KMS-11 (cell line): ENCODE data around the gene NKX2-1.

ENCODE experiments used
- H2AFZ ChIP-seq: fragments of 200-600 bp; sonication (generic); 2 replicates; pipeline ENCODE4 v1.6.1; 2016; ENCODE audit warnings: antibody characterized with exemption, mixed run types, low read depth
- H3K27ac ChIP-seq: fragments of 200-600 bp; sonication (generic); 2 replicates; pipeline ENCODE4 v1.6.1; 2016; ENCODE audit warnings: mild to moderate bottlenecking, mixed run types
- H3K27me3 ChIP-seq: fragments of 200-600 bp; sonication (generic); 2 replicates; pipeline ENCODE4 v1.6.1; 2017; ENCODE audit warnings: mild to moderate bottlenecking, low read depth, mixed run types, moderate library complexity; ENCODE audit not compliant: insufficient read depth
- H3K36me3 ChIP-seq: fragments of 200-600 bp; sonication (generic); 2 replicates; pipeline ENCODE4 v1.6.1; 2017; ENCODE audit warnings: mild to moderate bottlenecking, mixed run types; ENCODE audit not compliant: insufficient read depth
- H3K4me1 ChIP-seq: fragments of 200-600 bp; sonication (generic); 2 replicates; pipeline ENCODE4 v1.6.1; 2016; ENCODE audit warnings: mild to moderate bottlenecking, low read depth, mixed run types; ENCODE audit not compliant: poor library complexity, severe bottlenecking
- H3K4me2 ChIP-seq: fragments of 200-600 bp; sonication (generic); 2 replicates; pipeline ENCODE4 v1.7.0; 2016; ENCODE audit warnings: mild to moderate bottlenecking, mixed run types
- H3K4me3 ChIP-seq: fragments of 200-600 bp; sonication (generic); IDR thresholded peaks from 2 replicates; pipeline ENCODE4 v1.6.1; 2017; ENCODE audit warnings: low read depth, low read length, mixed read lengths; ENCODE audit not compliant: insufficient read depth
- H3K79me2 ChIP-seq: fragments of 200-600 bp; sonication (generic); 2 replicates; pipeline ENCODE4 v1.6.1; 2016; ENCODE audit warnings: low read depth, mixed run types; ENCODE audit not compliant: insufficient read depth
- H3K9ac ChIP-seq: fragments of 200-600 bp; sonication (generic); 2 replicates; pipeline ENCODE4 v1.6.1; 2016; ENCODE audit warnings: mild to moderate bottlenecking, mixed run types
- H4K20me1 ChIP-seq: fragments of 200-600 bp; sonication (generic); 2 replicates; pipeline ENCODE4 v1.6.1; 2016; ENCODE audit warnings: mild to moderate bottlenecking, mixed run types; ENCODE audit not compliant: insufficient read depth
- CTCF ChIP-seq: fragments of 200-600 bp; sonication (generic); conservative IDR thresholded peaks from 2 replicates; pipeline ENCODE4 v1.6.1; 2017; ENCODE audit warnings: low read depth, mild to moderate bottlenecking, antibody characterized with exemption, low read length, moderate library complexity, mixed read lengths

The NKX2-1 gene

DNA sequence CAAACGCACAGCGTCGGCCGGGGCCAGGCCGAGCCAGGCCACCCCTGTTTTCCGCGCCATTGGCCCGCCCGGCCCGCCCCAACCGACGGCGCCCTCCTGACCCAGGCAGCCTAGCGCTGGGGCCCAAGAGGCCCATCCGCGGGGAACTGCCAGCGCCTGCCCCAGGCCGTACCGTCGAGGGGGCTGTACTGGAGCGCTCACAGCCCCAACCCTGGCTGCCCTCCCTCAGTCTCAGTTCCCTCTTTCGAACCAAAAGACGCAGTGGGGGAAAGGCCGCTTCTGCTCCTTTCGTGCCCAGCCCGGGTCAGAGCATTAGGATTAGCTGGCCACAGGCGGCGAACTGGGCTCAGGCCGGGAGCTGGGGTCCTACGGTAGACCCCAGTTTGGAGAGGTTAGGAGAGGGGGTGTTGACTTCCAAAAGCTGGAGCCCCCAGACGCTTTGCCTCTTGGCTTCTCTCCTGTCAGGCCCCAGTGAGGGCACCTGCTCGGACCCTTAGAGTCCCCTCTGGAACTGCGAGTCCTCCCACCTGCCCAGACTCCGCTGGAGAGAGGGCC is 1.9 kb downstream of the NKX2-1 start:
- Histone ChIP-seq H3K4me1 (no peaks in the 10 kb centered on the region), H3K36me3 (no peaks in the 10 kb centered on the region), H3K4me2 (no peak overlapping the region), H3K27me3 (no peaks in the 10 kb centered on the region), H3K4me3 (no peak overlapping the region), H2AFZ (peak overlapping the region; percentile 18; the same call in 1 of the 2 replicates), H4K20me1 (no peaks in the 10 kb centered on the region), H3K9ac (peak overlapping the region; percentile 65; the same call in 1 of the 2 replicates), H3K27ac (no peak overlapping the region), H3K79me2 (no peaks in the 10 kb centered on the region)
- TF ChIP-seq CTCF, result no peak

DNA sequence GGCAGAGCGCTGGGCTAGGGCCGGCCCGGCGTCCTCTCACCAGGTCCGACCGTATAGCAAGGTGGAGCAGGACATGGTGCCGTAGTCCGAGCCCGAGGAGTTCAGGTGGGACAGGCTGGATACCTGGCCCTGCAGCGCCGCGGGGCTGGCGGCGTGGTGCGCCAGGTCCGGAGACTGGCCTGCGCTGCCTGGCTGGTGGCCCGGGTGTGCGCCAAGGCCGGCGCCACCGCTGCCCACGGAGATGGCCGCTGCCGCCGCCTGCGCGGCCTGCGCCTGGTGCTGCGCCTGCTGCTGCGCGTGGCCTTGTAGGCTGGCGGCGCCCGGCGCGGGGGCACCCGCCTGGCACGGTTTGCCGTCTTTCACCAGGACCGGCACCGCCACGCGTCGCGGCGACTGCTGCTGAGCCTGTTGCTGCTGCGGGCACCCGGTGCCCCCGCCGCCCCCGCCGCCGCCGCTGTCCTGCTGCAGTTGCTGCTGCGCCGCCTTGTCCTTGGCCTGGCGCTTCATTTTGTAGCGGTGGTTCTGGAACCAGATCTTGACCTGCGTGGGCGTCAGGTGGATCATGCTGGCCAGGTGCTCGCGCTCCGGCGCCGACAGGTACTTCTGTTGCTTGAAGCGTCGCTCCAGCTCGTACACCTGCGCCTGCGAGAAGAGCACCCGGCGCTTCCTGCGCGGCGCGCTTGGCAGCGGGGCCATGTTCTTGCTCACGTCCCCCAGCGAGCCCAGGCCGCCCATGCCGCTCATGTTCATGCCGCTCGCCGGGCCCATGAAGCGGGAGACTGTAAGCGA is 2.6 kb downstream of the NKX2-1 start:
- H2AFZ ChIP-seq, result no peak overlapping the region
- H3K9ac ChIP-seq, result no peak overlapping the region
- H3K27me3 ChIP-seq, result no peaks in the 10 kb centered on the region
- no peak for TF ChIP-seq CTCF
- no peak overlapping the region for H3K4me2 ChIP-seq
- no peaks in the 10 kb centered on the region for H4K20me1 ChIP-seq
- H3K27ac ChIP-seq, result no peak overlapping the region
- H3K36me3 ChIP-seq, result no peaks in the 10 kb centered on the region
- H3K79me2 ChIP-seq, result no peaks in the 10 kb centered on the region
- no peaks in the 10 kb centered on the region for H3K4me1 ChIP-seq
- H3K4me3 ChIP-seq, result no peak overlapping the region

DNA sequence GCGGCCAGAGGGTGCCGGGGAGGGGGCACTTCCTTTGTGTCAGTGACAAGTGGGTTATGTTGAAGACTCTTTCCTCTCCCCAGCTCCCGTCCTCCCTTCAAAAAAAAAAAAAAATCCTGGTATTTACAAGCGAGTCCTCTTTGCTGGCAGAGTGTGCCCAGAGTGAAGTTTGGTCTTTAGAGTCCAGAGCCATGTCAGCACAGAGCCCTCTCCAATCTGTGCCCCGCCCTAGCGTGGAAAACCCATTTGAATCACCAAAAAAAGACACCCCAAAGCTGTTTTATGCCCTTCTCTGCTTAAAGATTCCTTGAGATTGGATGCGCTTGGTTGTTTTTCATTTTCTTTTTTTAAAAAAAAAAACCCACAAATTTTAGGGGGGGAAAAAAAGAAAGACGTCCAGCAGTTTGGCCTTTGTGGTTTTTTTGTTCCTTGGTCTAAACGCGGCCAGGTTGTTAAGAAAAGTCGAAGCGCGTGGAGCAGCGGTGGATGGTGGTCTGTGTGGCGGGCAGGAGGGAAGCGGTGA is 3.3 kb downstream of the NKX2-1 start:
- no peak overlapping the region for H2AFZ ChIP-seq
- no peaks in the 10 kb centered on the region for H4K20me1 ChIP-seq
- no peak overlapping the region for H3K4me2 ChIP-seq
- no peak for TF ChIP-seq CTCF
- no peaks in the 10 kb centered on the region for H3K27me3 ChIP-seq
- H3K9ac ChIP-seq, result no peak overlapping the region
- H3K4me1 ChIP-seq, result no peaks in the 10 kb centered on the region
- no peak overlapping the region for H3K27ac ChIP-seq
- H3K79me2 ChIP-seq, result no peaks in the 10 kb centered on the region
- H3K36me3 ChIP-seq, result no peaks in the 10 kb centered on the region
- no peak overlapping the region for H3K4me3 ChIP-seq

DNA sequence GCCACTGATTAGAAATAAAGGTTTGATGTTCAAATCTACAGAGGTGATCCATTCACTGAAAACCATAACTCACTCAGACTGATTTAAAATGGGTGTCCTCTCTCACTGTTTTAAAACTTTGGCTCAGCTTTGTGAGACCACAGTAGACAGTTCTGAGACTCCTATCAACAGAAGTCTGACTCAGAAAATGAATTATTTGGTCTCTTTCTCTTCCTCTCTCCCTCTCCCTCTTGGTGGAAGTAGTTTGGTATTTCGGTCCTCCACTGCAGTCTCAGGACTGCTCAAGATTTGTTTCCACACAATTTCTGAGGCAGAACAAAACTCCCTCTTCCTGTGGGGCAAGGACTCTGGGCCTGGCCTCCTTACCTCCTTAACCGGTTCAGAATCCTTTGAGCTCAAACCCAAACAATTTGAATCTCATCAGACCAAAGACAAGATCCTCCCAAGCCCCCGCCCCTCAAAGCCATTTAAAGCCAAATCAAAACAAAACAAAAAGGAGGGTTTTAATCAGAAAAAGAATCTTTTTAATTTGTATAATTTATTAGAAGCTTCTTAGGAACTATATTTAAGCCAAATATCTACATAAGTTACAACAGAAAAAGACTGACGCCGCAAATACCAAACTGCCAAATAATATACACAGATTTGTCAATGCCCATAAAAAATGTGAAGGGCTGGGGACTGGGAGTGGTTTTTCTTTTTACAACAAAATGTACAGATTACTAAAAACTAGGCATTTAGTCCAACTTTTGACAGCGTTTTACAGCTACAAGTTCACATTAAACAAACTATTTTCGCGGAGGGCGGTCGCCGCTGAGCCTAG is 3.9 kb downstream of the NKX2-1 start:
- no peaks in the 10 kb centered on the region for H3K27me3 ChIP-seq
- H3K27ac ChIP-seq, result no peak overlapping the region
- no peaks in the 10 kb centered on the region for H3K79me2 ChIP-seq
- H2AFZ ChIP-seq, result no peak overlapping the region
- no peaks in the 10 kb centered on the region for H3K4me1 ChIP-seq
- no peak overlapping the region for H3K4me3 ChIP-seq
- H4K20me1 ChIP-seq, result no peaks in the 10 kb centered on the region
- no peak overlapping the region for H3K9ac ChIP-seq
- H3K4me2 ChIP-seq, result no peak overlapping the region
- H3K36me3 ChIP-seq, result no peaks in the 10 kb centered on the region
- TF ChIP-seq CTCF, result no peak
